Amniotic stem cell (primary cell): Measurements from ENCODE around the gene UTS2B.

Experiments
- DNase-seq: peaks from one replicate; lab custom pipeline; 2025; lab: John Stamatoyannopoulos, UW

UTS2B gene

DNA sequence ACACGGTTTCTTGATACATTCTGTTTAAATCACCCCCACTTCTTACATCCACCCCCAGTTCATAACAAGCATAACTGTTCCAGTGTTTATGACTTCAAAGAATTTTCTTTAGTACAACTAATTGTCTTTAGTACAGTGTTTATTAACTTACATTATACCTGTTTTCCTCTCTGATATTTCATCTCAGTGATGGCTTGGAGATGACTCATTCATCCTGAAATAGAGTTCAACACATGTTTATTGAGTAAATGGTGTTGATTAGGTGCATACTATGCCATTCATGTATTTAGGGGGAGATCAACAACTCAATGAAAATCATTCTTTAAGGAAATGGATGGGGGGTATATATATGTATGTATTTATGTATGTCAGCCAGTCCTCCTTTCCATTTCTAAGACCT lies 21.7 kb upstream of the UTS2B start:
- DNase-seq = no peak

- no peak for DNase-seq
These were observed 20.2 kb upstream of the UTS2B start for GRCh38 chr3:191350396-191351090.

DNA sequence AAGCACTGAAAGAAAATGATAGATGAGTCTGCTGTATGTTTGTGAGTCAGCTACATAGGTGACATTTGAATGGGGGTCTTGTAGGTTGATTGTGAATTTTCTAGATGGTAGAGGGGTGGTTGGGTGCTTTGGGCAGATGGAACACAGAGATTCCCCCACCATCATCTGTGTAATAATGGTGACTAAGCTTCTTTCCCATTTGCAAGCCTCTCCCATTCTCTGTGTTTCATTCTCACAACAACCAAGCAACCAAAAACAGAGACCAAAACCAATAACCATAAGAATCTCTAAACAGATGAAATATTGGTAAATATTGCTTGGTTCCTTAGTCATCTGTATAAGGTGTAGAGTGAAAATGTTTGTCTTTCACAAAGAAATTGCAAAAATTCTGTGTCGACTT lies 17.8 kb upstream of the UTS2B start:
- no peak for DNase-seq

GRCh38 chr3:191347228-191347627 lies 16.9 kb upstream of the UTS2B start:
- DNase-seq = no peak

DNA sequence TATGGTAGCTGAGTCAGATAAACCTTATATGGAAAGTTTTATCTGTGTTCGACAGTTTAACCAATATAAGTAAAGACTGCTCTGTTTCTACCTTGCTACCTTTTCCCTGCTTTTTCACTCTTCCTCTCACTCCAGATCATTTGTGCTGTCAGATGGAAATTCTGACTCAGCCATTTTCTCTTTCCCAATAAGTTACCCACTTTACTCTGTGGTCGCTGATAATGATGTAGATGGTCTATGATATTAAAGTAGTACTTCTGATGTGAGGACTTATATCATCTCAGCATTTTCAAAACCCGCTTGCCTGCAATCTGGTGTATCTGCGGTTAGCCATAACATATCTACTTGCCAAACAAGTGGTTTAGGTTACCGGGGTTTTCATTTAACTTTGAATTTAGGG lies 15.0 kb upstream of the UTS2B start:
- no peak for DNase-seq

- DNase-seq = no peak
These were observed 13.6 kb upstream of the UTS2B start for GRCh38 chr3:191343913-191344312.

DNA sequence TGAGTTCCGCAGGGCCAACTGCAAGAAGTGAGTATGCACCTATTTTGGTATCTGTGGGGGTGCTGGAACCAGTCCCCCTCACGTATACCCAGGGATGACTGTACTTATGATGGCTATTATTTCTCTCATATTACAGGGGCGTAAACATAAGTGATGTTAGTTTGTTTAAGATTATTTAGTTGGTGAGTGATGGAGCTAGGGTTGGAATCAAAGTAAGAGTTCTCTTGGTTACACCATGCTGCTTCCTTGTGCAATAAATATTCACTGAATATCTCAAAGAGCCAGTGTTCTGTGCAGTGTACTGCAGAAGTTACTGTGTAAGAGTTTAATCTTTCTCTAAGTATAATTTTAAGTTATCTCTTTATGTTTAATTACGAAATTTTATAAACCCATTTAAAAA lies 12.8 kb upstream of the UTS2B start:
- DNase-seq = no peak

DNA sequence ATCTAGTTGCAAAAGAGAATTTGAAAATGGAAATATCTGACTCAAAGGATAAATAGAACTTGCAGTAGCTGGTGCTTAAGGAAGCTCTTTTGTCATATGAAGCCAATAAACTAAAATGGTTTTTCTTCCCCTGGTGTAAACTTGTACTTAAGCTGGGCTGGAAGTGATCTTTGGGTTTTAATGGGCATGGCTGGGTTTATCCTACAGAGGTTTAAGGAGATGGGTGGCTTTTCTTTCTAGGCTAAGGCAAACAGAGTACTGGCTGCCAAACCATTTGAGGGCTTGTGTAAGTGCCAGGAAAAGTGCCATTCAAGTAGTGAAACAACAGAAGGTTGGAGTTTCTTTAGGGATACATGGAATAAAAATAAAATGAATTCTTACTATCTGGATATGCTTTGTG lies 12.1 kb upstream of the UTS2B start:
- no peak for DNase-seq

DNA sequence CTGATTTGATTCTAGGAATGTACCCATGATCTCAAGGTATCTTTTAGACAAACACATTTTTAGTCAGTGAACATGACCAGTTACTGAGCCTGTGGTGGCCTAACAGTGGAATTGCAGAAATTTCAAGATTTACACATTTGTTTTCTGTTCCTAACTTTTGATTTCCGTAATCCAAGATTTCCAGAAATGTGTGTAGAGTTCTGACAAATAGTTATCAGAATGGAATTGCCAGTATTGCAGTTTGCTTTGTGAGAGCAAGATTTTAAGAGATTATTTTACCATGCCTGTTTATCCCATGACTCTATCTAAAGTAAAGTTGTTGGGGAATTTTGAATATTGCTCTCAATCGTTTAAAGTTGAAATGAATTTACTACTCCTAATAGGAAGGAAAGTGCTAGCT lies 11.7 kb upstream of the UTS2B start:
- DNase-seq = no peak

DNA sequence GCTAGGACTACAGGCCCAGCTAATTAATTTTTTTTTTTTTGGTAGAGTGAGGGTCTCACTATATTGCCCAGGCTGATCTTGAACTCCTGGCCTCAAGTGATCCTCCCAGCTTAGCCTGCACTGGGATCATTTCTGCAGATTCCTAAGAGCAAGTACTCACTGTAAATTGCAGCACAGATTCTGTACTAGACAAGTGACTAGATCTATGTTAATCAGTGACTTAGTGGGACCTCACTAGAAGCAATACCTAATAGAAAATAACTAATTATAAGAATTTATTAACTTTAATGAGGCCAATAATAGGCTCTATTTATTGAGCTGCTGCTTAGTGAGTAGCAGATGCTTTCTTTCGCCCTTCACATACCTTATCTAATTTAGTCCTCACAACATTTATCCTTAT lies 10.6 kb upstream of the UTS2B start:
- no peak for DNase-seq

- no peak for DNase-seq
These were observed 10.0 kb upstream of the UTS2B start for GRCh38 chr3:191340351-191340750.

GRCh38 chr3:191339316-191339917 lies 9.1 kb upstream of the UTS2B start:
- DNase-seq = no peak

GRCh38 chr3:191338177-191338488 lies 7.8 kb upstream of the UTS2B start:
- DNase-seq = no peak

DNA sequence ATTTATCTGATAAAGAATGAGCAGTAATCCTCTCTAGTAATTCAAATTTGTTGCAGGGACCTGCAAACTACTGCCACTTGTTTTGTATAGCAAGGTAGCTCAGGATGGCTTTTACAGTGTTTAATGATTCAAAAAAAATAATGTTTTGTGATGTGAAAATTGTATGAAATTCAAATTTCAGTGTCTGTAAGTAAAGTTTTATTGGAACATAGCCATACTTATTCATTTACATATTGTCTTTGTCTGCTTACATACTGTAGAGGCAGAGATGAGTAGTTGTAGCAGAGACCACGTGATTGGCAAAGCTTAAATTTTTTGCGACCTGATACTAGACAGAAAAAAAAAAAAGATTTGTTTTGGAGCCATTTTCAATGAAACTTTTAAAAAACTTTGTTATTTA lies 6.5 kb upstream of the UTS2B start:
- no peak for DNase-seq

DNA sequence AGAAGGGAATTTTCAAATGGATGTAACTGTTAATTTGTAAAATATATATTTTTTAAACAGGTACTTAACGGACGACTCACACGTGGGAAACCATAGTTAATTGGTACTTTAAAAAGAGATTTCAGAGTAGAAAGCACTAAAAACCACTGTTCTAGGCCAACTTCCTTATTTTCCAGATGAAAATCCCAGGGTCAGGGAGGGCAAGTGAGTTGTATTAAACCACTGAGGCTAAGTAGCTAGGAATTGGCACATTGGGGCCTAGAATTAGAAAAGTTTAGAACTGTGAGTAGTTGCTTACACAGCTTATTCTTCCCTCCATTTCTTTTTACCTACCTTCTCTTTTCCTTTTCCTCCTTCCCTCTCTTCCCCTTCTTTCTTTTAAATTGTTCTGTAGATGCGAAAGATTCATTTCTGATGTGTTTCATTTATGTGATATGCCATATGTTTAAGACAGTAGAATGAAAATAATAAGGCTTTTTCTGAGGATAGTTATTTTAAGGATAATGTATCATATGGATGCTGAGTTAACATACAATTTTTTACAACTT lies 4.1 kb upstream of the UTS2B start:
- no peak for DNase-seq

DNA sequence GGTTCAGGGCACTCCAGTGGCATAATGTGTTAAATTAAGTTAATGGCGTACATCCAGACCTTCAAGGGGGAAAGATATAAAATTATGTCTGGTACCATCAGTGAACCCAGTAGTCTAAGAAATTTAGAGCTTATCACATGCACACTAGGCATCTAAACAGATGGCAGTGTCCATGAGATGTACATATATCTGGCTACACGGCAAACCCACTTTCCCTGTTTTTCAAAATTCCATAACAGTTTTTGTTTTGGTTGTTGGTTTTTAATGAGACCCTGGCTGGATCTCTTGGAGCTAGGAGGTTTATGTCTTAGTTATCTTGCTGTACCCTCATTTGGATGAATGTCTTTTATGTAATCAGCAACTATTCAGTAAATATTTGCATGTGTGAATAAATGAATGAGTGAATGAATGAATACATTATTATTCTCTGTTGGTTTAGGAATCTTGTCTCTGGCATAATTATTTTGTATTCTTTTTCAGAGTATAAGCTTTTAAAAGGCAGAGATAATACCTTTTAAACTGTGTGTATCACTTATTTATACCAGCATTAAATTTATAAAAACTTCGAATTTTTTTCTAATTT lies 3.1 kb upstream of the UTS2B start:
- DNase-seq = no peak

- DNase-seq = no peak
These were observed 1.1 kb upstream of the UTS2B start for GRCh38 chr3:191331388-191331787.

- peak; percentile 56 for DNase-seq
These were observed 263 bp upstream of the UTS2B start for GRCh38 chr3:191330530-191331048.

GRCh38 chr3:191328962-191329653 lies 1.2 kb downstream of the UTS2B start, which contains the start of gene CCDC50:
TSS of gene CCDC50 (plus strand) at chr3:191329394. CDS start at chr3:191329675, 281 bp downstream.
- DNase-seq = peak; percentile 21

GRCh38 chr3:191328383-191328961 lies 1.9 kb downstream of the UTS2B start:
- no peak for DNase-seq

GRCh38 chr3:191327526-191327925 lies 2.8 kb downstream of the UTS2B start:
- no peak for DNase-seq

DNA sequence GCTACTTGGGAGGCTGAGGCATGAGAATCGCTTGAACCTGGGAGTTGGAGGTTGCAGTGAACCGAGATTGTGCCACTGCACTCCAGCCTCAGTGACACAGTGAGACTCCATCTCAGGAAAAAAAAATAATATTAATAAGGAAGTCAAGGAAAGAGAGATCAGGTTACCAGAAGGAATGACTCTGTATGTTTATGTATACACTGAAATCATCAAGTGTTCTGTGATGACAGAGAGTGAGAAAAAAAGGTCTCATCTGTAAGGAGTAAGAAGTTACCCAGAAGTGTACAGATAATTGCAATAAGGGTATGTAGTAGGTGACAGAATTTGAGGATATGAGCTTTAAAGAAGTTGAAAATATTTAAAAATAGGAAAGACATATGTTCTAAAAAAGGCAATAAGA lies 5.4 kb downstream of the UTS2B start:
- no peak for DNase-seq
